Hepatic stellate cell (primary cell): Measurements from ENCODE around the gene MAD1L1.

ENCODE experiments used
- DNase-seq: peaks from one replicate; pipeline ENCODE4 v3.0.0; 2011; ENCODE audit warnings: low spot score

The MAD1L1 gene

DNA sequence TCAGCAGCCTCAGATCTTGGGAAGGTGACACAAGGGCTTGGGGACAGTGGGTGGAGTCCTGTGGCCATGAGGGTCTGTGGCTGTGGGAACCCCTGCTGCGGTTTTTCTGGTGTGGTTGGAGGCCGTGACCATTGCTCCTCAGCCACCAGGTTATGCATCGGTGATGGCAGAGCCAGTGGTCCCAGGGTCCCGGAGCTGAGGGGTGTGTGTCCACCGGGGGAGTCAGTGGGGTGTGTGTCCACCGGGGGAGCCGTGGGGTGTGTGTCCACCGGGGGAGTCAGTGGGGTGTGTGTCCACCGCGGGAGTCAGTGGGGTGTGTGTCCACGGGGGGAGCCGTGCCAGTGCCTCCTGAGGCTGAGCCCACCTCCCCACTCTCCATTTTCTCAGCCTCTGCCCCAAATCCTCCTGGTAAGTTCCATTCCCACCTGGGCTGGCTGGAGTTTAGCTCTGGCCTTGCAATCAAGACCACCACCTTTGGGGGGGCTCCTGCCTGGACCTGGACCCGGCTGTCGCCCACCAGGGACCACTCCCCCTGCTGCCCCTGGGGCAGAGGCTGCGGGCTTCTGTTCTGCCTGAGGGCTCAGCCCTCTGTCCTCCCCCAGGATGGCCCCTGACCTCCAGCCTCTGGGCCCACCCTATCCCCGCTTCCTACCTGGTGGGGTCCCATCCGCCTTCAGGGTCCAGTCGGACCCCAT lies 419.2 kb downstream of the MAD1L1 start:
- no peak for DNase-seq

DNA sequence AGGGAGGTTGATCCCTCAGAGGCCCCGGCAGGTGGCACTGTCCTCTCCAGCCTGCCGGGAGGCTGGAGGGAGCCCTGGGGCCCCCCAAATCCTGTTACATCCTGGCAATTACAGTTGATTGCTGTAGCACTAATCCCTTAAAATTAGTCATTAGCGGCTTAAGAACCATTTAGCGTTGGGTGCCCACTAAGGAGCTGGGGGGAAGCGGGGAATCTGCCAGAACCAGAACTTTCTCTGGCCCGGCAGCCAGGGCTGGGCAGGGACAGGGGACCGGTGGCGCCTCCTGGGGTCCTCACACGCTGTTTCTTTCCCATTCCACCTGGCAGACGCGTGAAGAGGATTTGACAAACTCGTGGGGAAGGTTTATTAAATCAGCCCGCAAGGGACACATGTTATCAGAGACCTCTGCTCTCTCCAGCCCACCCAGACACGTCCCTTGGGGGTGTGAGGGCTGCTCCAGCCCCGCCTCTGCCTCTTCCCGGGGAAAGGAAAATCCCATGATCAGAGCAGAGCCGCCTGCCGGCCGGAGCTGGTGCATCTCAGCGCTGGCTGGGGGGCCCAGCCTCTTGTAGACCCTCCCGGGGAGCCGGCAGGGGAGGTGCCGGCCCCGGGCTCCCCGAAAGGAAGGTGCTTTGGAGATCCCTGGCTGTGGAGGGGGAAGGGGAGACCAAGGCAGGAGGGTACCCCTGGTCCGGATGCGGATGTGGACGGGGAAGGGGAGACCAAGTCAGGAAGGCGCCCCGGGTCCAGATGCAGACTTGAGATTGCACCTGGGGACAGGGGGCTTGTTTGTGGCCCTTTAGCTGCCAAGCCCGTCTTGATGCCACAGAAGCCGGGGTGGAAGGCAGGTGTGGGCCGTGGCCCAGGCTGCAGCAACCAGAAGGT lies 420.0 kb downstream of the MAD1L1 start:
- no peak for DNase-seq

DNA sequence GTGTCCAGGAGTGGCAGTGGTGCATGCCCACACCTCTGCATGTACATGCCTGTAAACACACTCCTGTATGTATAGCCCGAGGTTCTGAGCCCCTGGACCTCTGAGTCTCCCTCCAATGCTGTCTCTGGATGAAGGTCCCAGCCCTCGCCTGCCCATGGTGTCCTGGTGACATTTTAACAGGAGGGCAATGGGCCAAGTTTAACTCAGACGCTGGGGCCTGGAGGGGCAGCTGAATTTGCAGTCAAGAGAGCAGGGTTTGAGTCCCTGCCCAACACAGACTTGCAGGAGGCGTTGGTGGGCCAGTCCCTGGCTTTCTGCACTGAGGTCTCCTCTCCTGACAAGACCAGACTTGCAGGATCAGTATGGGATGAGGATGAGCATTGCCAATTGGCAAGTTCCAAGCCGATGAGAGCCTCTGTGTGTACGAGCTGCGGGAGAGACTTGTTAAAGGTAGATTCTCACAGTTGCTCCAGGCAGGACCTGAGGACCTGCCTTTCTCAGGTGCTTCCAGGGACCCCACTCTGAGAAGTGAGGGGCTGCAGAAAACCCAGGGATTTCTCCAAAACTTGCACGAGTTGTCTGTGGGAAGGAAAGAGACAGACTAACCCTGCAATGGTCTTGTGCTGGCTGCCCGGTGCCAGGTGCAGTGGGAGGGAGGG lies 420.8 kb downstream of the MAD1L1 start:
- no peak for DNase-seq

DNA sequence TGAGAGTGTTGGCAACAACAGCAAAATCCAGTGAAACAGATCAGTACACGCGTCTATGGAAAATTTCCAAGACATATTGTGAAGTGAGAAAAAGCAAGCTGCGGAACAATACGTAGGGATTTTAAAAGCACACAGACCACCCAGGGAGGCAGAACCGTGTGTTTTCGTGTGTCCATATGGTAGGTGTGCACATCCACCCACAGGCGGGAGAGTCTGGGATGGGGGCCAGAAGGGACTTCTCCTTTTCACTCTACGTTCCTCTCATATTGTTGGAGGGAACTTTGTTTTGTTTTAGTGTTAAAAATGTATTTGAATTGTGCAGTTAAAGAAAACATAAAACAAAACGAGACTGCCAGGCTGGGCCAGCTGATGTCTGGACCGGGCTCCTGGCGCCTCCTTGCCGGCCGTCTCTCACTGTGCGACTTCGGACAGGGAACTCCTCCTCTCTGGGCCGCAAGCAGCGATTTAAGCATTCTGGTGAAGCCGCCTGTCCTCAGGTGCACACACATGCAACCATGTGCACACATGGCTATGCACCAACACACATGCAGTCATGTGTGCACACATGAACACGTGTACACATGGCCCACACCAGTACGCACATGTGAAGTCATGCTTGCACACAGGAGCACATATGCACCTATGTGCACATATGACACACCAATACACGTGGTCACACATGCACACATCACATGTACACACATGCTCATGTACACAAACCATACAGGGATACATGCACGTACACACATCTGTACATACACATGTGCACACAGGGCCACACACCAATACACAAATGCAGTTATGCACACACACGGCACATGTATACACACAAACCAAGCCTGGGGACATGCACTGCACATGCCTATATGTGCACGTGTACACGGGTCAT lies 421.5 kb downstream of the MAD1L1 start:
- DNase-seq: no peak

DNA sequence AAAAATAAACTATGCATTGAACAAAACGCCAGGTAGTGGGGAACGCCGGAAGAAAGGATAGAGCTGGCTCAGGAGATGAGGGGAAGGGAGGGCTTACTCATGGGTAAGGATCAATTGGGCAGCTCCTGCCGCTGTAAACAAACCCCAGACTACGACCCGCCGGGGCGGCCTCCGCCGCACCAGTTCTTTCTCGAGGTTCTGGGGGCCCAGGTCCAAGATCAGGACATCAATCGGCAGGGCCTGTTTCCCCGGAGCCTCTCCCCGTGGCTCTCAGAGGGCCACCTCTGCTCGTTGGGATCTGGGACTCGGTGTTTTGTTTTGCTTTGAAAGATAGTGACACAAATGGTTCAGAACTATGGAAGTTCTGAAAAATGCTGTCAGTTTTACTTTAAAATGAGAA lies 422.2 kb downstream of the MAD1L1 start:
- no peak for DNase-seq

DNA sequence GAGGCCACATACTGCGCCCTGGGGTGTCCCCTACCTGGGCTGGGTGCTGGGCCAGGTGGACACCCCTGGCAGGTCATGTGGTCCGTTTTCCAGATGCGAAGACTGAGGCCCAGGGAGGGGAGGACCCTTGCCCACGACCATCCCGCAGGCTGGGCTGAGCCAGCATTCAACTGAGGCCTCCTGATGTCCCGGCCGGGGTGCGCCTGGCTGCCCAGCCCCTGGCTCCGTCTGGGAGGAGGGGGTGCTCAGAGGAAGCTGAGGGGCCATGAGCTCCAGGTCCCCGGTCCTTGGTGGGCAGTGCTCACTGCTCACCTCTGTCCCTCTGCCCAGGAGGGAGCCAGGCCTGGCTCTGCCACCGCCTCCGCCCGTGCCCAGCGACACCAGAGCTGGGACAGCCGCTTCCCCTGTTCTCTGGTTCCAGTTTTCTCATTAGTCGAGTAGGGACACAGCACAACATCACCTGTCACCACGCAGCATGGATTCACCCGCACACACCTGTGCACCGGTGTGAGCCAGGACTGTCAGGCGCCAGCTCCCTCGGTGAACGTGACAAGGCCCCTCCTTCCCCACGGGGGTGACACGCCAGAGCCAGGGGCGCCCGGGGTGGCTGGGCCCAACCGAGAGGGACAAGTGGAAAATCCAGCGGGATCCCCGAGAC lies 423.0 kb downstream of the MAD1L1 start:
- no peak for DNase-seq

DNA sequence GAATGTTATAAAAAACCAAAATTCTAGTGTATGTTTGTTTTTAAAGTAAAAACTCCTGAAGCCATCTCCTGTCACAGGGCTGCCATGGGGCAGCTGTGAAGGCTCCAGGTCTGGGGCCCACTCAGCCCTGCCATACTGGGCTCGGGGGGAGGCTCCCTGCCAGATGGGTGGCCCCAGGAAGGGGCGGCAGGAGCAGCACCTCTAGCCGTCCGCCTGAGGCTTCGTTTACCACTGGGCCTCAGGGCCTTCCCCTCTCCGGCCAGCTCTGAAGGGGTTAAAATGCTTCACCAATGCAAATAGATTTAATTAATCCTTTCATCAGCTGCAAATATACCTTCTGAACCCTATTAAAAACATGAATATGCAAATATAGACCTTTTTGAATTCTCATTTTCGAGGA lies 423.7 kb downstream of the MAD1L1 start:
- DNase-seq: no peak

DNA sequence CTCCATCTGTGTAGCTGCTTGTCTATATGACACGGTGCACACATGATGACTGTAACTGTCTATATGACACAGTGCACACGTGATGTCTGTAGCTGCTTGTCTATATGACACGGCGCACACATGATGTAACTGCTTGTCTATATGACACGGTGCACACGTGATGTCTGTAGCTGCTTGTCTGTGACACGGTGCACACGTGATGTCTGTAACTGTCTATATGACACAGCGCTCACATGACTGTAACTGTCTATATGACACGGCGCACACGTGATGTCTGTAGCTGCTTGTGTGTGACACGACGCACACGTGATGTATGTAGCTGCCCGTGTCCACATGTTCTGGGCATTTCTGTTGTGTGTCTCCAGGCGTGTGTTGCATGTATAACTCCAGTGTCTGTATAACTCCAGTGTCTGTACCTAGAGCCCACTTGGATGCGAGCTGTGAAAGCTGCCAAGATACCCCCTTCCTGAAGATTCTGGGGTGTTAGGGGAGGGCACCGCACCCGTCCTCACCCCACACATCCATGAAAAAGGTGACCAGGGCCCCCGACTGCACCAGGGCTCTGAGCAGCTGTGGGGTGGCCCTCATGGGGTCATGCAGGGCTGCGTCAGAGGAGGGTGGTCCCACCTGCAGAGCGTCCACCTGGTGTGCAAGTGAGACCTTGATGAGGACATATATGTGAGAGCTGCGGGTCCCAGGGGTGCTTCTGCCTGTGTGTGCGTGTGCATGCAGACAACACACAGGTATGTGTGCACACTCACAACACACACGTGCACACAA lies 424.7 kb downstream of the MAD1L1 start:
- DNase-seq: no peak

DNA sequence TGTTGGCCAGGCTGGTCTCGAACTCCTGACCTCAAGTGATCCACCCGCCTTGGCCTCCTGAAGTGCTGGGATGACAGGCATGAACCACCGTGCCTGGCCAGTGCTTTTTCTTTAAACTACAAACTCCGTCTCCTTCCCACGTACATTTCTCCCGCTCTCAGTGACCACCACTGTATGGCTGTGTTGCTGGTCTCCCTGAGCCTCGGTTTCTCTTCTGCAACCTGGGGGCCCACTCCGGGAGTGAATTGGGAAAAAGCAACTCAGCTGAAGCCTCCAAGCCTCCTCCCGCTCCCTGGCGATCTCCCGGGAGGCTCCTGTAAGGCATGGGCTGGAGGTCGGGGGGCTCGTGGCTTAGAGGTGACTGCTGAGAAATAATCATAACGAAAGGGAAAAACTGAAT lies 426.4 kb downstream of the MAD1L1 start:
- no peak for DNase-seq

DNA sequence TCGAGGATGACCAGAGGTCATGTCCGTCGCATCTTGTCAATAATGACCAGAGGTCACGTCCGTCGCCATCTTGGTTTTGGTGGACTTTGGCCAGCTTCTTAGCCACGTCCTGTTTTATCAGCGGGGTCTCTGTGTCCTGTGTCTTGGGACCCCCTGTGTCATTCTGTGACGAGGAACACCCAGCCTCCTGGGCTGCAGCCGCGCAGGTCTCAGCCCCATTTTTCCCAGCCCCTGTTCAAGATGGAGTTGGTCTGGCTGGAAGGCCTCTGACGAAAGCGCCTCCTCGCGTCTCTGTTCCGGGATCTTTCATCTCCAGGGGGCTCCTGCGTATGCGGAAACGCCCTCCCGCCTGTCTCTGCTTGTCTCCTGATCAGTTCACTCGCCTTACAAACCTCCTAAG lies 428.4 kb downstream of the MAD1L1 start:
- no peak for DNase-seq

DNA sequence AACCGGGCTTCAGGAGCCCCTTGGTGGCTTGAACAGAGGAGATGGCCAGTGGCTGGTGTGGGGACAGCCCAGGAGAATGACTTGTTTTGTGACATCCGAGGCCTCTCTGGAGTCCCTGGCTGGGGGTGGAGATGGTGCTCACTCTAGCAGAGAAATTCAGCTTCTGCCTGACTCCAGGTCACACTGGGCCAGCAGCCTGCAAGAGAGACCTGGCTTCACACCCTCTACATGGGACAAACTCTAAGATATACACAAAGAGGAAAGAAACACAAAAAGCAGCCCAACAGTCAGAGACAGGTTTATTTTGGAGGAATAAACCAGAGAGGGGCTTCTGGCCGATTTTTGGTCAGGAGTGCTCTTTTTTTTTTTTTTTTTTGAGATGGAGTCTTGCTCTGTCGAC lies 429.8 kb downstream of the MAD1L1 start:
- no peak for DNase-seq

DNA sequence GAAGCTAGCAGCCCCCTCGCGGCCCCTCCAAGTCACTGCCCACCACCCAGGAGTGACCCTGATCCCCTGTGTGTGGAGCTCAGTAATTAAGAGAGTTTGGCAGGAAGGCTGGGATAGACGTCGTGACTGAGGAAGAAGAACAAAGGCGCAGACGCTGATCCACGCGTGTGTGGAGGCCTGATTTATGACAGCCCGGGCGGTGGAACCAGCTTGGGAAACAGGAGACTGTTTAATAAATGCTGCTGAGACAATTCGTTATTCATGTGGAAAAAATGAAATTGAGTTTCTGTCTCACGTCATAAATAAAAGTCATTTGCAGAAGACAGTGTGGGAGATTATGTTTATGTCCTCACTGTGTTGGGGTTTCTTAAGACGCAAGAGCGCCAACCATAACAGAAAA lies 431.8 kb downstream of the MAD1L1 start:
- DNase-seq: no peak

DNA sequence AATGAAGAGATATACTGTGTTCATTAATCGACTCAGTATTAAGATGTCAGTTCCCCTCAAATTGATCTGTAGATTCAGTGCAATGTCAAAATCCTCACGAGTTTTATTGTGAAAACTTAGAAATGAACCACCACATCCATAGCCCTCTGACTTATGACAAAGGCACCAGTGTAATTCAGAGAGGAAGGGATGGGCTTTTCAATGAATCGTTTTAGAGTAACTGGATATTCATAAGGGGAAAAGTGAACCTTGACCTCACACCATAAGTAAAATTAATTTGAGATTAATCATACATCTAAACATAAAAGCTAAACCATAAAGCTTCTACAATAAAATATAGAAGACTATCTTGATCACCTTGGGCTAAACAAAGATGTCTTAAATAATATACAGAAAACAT lies 434.6 kb downstream of the MAD1L1 start:
- DNase-seq: no peak

DNA sequence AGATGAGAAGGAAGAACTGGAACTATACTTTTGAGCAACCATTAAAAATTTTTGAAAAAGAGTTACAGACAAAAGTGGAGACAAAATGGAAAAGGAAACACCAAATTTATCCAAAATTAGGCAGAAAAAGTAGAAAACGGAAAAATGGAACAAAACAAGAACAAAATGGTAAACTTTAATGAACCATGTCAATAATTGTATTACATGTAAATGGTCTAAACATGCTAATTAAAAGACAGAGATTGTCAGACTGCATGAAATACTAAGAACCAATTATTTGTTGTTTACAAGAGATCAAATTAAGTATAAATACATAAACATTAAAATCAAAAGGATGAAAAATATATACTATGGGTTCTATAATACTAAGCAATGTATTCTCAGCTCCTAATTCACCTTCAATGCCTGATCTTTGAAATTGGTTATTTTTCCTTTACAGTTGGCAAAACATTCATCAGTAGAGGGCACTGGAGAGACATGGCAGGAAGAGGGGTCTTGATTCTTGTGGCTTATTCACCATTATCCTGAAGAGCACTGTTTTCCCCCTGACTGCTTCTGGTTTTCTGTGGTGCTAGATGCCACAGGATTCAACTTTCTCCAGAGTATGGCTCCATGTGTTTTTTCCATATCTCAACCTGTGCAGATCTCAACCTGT lies 437.7 kb downstream of the MAD1L1 start:
- no peak for DNase-seq

DNA sequence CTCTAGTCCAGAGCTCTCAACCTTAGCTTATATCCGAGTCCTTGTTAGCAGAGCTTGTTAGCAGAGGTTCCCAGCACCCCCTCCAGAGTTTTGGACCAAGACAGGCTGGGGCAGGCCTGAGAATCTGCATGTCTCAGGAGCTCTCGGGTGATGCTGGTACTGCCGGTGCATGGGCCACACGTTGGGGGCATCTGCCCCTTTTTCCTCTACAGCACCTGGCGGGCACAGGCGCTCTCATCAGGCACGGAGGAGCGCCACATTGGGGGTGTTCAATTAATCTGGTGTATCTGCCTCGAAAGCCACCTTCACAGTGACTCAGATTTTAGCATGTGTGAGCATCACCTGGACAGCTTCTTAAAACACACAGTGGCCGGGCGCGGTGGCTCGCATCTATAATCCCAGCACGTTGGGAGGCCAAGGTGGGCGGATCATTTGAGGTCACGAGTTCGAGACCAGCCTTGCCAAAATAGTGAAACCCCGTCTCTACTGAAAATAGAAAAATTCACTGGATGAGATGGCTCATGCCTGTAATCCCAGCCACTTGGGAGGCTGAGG lies 445.0 kb downstream of the MAD1L1 start:
- no peak for DNase-seq

DNA sequence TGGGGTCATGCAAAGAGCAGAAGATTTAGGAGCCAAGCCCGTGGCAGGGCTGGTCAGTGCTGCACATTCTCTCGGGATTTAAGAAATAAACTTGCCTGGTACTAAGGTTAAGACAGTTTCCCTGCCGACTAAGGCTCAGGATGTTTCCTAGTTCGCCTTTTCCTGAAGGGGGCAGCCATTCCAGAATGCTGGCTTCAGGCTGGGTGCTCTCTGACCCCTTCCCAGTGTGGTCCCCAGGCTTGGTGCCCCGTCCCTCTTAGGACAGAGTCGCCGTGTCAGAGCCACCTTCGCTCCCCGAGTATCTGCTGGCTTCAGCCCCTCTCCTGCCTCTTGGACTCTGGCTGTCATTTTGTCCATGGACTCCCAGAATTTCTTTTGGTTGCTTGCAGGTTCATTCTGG lies 445.5 kb downstream of the MAD1L1 start:
- DNase-seq: no peak

DNA sequence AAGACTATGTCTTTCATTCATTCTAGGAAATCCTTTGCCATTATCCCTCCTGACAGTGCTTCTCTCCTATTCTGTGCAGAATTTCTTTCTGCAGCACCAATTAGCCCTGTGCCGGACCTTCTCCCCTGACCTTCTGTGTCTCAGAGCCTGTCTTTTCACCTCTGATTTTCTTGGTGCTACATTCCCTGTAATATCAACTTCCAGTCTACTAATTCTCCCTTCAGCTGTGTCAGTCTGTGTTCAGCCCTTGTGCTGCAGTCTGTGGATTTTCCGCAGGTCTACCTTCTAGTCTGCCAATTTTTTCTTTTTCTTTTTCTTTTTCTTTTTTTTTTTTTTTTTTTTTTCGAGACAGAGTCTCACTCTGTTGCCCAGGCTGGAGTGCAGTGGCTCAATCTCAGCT lies 446.9 kb downstream of the MAD1L1 start:
- DNase-seq: no peak

DNA sequence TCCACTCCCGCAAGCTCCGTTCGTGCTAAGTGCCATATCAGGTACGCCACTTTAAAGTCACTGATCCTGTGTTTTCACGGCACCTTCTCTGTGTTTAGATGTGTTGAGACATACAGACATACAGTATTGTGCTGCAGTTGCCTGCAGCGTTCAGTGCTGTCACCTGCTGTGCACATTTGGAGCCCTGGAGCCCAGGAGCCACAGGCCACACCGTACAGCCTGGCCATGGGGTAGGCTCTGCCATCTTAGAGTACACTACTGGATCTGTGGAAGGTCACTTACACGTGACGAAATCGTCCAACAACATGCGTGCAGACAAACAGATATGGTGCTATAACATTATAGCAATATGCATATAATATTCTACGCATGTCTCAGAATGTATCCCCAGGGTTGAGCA lies 451.4 kb downstream of the MAD1L1 start:
- no peak for DNase-seq

DNA sequence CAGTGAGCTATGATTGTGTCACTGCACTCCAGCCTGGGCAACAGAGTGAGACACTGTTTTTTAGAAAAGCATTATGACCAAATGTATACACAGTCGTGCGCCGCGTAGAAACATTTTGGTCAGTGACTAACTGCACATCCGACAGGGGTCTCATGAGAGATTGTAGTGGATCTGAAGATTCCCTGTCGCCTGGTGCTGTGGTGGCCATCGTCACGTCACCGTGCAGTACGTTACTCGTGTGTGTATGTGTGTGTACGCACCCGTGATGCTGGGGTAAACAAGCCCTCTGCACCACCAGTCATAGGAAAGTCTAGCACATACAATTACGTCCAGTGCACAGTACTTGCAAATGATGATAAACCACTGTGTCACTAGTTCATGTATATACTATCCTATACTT lies 453.3 kb downstream of the MAD1L1 start:
- no peak for DNase-seq

DNA sequence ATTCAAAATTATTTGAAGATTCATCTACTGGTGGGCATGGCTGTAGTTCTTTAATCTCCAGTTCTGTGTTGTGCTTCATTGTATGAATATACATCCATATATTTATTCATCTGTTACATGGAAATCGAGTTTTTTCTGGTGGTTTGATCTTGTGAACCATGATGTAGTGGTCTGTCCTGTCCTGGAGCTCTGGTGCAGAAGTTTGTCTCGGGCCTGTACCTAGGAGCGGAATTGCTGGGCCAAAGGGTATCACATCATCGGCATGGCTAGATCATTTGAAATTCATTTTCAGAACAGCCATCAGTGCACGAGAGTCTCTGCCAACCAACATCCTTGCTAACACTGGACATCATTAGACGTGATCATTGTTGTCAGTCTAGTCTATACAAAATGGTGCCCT lies 455.6 kb downstream of the MAD1L1 start:
- DNase-seq: no peak
